GM18861 (cell line): ENCODE results near the gene GPR146.

ENCODE experiments used
- ATAC-seq: cut with Tn5 transposase; IDR thresholded peaks from one replicate; pipeline ENCODE4 v1.9.1; 2021; ENCODE audit not compliant: unreplicated experiment

GPR146 gene

GRCh38 chr7:1103789-1104515, 59.6 kb downstream of the GPR146 start:
- ATAC-seq: no peak

GRCh38 chr7:1104516-1105179, 60.3 kb downstream of the GPR146 start:
- no peak for ATAC-seq

GRCh38 chr7:1105189-1105588, 60.8 kb downstream of the GPR146 start:
- no peak for ATAC-seq

- no peak for ATAC-seq
Observed at GRCh38 chr7:1106063-1106792, 61.9 kb downstream of the GPR146 start.

GRCh38 chr7:1106793-1107421, 62.6 kb downstream of the GPR146 start:
- ATAC-seq: no peak

GRCh38 chr7:1108264-1108920, 64.0 kb downstream of the GPR146 start:
- no peak for ATAC-seq
